ENCODE measurements around the gene DHODH. TPM values are rescaled to one million over a fixed set of nuclear protein-coding genes. Genes with fewer than 3 reads are reported as not detected.
"Not testable (repeated sequence)": the region's sequence is repeated elsewhere in the genome, so short reads cannot be mapped to it uniquely, and the experiment has no call there.

The DHODH gene
- total RNA-seq, 1 donor from 2014 or later: 13.1 TPM

GRCh38 chr16:71985262-71985974 lies 23.1 kb upstream of the DHODH start:
- H3K27ac Mint-ChIP-seq: no peak overlapping the region
- no peaks in the 10 kb centered on the region for H3K4me1 Mint-ChIP-seq (ENCODE audit: unreplicated experiment)
- TF ChIP-seq CTCF (conservative IDR thresholded peaks at IDR 0.05): no peak
- peaks cover 22% of the 10 kb centered on the region for H3K27me3 Mint-ChIP-seq
- no peak for DNase-seq (ENCODE audit: extremely low spot score, unreplicated experiment)
- no peak overlapping the region for H3K4me3 Mint-ChIP-seq
- H3K36me3 Mint-ChIP-seq: no peaks in the 10 kb centered on the region
- H3K9me3 Mint-ChIP-seq: no peaks in the 10 kb centered on the region

GRCh38 chr16:71986131-71986530 lies 22.4 kb upstream of the DHODH start:
- Mint-ChIP-seq H3K36me3 (no peaks in the 10 kb centered on the region), H3K9me3 (no peaks in the 10 kb centered on the region), H3K4me3 (no peak overlapping the region), H3K4me1 (ENCODE audit: unreplicated experiment) (no peaks in the 10 kb centered on the region), H3K27me3 (peaks cover 19% of the 10 kb centered on the region), H3K27ac (no peak overlapping the region)
- TF ChIP-seq CTCF (conservative IDR thresholded peaks at IDR 0.05): no peak
- no peak for DNase-seq (ENCODE audit: extremely low spot score, unreplicated experiment)

- Mint-ChIP-seq H3K27me3 (peaks cover 11% of the 10 kb centered on the region), H3K9me3 (no peaks in the 10 kb centered on the region), H3K4me1 (ENCODE audit: unreplicated experiment) (no peaks in the 10 kb centered on the region), H3K4me3 (no peak overlapping the region), H3K27ac (no peak overlapping the region), H3K36me3 (no peaks in the 10 kb centered on the region)
- TF ChIP-seq CTCF (conservative IDR thresholded peaks at IDR 0.05): no peak
- no peak for DNase-seq (ENCODE audit: extremely low spot score, unreplicated experiment)
These were observed 13.5 kb upstream of the DHODH start for GRCh38 chr16:71995038-71995437.

GRCh38 chr16:71997578-71997977 lies 11.0 kb upstream of the DHODH start:
- not testable (repeated sequence) for H3K36me3 Mint-ChIP-seq; H3K27me3 Mint-ChIP-seq; H3K4me3 Mint-ChIP-seq; DNase-seq (ENCODE audit: extremely low spot score, unreplicated experiment); H3K27ac Mint-ChIP-seq; H3K4me1 Mint-ChIP-seq (ENCODE audit: unreplicated experiment); H3K9me3 Mint-ChIP-seq

GRCh38 chr16:72001180-72001874 lies 7.2 kb upstream of the DHODH start:
- no peak overlapping the region for H3K4me3 Mint-ChIP-seq
- H3K36me3 Mint-ChIP-seq: no peaks in the 10 kb centered on the region
- peaks cover 18% of the 10 kb centered on the region for H3K27me3 Mint-ChIP-seq

More at GRCh38 chr16:72001180-72001874, 7.2 kb upstream of the DHODH start:
- DNase-seq (ENCODE audit: extremely low spot score, unreplicated experiment): no peak
- no peak for TF ChIP-seq CTCF (conservative IDR thresholded peaks at IDR 0.05)
- no peaks in the 10 kb centered on the region for H3K9me3 Mint-ChIP-seq
- no peak overlapping the region for H3K27ac Mint-ChIP-seq
- H3K4me1 Mint-ChIP-seq (ENCODE audit: unreplicated experiment): no peaks in the 10 kb centered on the region

All from type B pancreatic cell (in vitro differentiated cells).